ENCODE data around the gene CGB3. TPM values are rescaled to one million over a fixed set of nuclear protein-coding genes. Genes with fewer than 3 reads are reported as not detected.

CGB3 gene
- total RNA-seq, 1 donor from 2014 or later = not detected

DNA sequence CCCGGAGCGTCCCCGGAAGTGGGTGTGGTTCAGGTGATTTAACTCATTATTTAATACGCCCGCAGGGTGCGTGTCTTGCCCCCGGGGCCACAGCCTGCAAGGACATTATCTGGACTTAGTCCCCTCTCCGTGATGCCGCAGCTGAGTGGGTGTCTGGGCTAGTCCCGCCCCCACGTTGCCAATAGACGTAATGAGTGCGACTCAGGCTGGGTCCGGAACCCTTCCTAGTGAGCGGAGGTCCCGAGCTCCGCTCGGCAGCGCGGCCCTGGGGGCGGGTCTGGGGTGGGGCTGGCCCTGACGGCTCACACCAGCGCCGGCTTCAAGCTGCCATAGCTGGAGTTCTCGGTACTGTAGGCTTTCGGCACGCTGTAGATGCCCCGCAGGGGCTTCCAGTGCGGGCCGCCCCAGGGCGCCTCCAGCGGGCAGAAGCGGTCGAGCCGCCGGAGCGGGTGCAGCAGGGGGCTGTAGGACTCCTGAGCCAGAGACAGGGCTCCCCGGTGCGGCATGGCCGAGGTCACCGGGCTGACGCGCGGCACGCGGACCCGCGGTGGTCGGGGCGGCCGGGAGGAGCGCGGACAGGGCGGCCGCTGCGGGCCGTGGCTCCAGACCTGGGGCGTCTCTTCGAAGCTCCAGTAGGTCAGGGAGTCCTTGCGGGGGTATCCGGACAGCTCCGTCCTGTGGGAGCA is 6.3 kb downstream of the CGB3 start:
- intact Hi-C loops (cut with micrococcal nuclease) = no loop called here
- H3K4me3 ChIP-seq = peak overlapping the region; percentile 63
- TF ChIP-seq, protein P1, sequence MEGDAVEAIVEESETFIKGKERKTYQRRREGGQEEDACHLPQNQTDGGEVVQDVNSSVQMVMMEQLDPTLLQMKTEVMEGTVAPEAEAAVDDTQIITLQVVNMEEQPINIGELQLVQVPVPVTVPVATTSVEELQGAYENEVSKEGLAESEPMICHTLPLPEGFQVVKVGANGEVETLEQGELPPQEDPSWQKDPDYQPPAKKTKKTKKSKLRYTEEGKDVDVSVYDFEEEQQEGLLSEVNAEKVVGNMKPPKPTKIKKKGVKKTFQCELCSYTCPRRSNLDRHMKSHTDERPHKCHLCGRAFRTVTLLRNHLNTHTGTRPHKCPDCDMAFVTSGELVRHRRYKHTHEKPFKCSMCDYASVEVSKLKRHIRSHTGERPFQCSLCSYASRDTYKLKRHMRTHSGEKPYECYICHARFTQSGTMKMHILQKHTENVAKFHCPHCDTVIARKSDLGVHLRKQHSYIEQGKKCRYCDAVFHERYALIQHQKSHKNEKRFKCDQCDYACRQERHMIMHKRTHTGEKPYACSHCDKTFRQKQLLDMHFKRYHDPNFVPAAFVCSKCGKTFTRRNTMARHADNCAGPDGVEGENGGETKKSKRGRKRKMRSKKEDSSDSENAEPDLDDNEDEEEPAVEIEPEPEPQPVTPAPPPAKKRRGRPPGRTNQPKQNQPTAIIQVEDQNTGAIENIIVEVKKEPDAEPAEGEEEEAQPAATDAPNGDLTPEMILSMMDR (IDR thresholded peaks at IDR 0.05; ENCODE audit: borderline replicate concordance) = peak; percentile 66
- no peak overlapping the region for H3K27ac ChIP-seq (replicated peaks)
- peaks cover 27% of the 10 kb centered on the region for H3K4me1 ChIP-seq
- peaks cover 29% of the 10 kb centered on the region for H3K36me3 ChIP-seq
- peak; percentile 36 for DNase-seq
- H3K9me3 ChIP-seq (replicated peaks) = no peaks in the 10 kb centered on the region
- H3K27me3 ChIP-seq (ENCODE audit: low read depth) = peaks cover 34% of the 10 kb centered on the region

DNA sequence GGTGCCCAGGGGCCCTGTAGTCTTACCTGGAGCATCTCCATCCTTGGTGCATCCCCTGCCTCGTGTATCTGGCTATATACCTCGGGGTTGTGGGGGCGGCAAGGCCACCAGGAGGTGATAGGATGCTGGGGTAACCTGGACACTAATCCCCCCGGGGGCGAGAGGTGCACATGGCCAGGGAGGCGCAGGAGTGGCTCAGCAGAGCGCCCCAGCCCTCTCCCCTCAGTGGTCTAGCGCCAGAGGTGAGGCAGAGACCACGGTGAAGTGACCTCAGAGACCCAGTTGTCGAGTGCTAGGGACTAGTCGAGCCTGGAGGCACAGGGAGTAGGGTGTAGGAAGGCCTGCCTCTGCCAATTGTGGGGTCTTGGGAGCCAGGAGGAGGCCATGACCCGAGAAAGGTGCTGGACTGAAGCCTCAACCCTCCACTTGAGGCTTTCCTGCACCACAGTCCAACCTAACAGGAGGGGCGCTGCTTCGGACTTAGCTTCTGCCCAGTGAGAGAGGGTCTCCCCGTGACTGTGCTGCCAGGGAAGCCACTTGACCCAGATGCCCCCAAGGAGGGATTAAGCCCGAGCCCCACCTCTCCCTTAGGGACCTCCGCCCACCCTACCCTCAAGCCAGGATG is 7.0 kb downstream of the CGB3 start, which contains the start of gene LHB:
Gene LHB (minus strand): TSS at position 51 of the 625 bp plus-strand sequence. CDS start 10 bp downstream, at position 41.
- Histone ChIP-seq H3K4me3 (peak within 1 kb of the TSS; percentile 63), H3K36me3 (peaks cover 33% of the 10 kb centered on the region), H3K9me3 (replicated peaks) (no peaks in the 10 kb centered on the region), H3K27me3 (ENCODE audit: low read depth) (peaks cover 30% of the 10 kb centered on the region), H3K27ac (replicated peaks) (no peak within 1 kb of the TSS), H3K4me1 (peaks cover 27% of the 10 kb centered on the region)
- TF ChIP-seq, protein P1 (IDR thresholded peaks at IDR 0.05; ENCODE audit: borderline replicate concordance) = no peak
- intact Hi-C loops (cut with micrococcal nuclease) = no loop called here
- DNase-seq = no peak

DNA sequence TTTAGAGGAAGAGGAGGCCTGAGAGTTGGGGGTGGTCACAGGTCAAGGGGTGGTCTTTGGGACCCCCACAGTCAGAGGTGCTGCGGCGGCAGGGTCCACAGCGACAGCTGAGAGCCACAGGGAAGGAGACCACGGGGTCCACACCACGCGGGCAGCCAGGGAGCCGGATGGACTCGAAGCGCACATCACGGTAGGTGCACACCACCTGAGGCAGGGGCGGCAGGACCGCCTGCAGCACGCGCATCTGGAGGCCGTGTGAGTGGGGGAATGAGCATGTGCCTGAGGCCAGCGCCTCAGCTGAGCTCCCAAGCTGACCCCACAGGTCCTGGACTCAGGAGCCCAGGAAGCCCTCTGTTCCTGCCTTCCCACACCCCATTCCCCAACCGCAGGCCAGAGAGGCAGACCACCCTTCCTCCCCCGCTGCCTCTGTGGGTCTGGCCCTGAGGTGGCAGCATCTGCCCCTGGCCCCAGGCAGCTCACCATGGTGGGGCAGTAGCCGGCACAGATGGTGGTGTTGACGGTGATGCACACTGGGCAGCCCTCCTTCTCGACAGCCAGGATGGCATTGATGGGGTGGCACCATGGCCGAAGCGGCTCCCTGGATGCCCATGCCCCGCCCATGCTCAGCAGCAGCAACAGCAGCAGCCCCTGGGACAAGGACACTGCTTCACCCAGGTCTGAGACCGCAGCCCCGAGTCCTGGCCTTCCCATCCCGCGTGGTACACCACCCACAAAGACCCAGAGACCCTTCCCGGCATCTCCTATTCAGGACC is 7.9 kb downstream of the CGB3 start:
- intact Hi-C loops (cut with micrococcal nuclease) = no loop called here
- Histone ChIP-seq H3K4me1 (peaks cover 27% of the 10 kb centered on the region), H3K27ac (replicated peaks) (no peak overlapping the region), H3K36me3 (peaks cover 42% of the 10 kb centered on the region), H3K9me3 (replicated peaks) (no peaks in the 10 kb centered on the region), H3K27me3 (ENCODE audit: low read depth) (peaks cover 29% of the 10 kb centered on the region), H3K4me3 (no peak overlapping the region)
- no peak for DNase-seq
- TF ChIP-seq, protein P1 (IDR thresholded peaks at IDR 0.05; ENCODE audit: borderline replicate concordance) = no peak

DNA sequence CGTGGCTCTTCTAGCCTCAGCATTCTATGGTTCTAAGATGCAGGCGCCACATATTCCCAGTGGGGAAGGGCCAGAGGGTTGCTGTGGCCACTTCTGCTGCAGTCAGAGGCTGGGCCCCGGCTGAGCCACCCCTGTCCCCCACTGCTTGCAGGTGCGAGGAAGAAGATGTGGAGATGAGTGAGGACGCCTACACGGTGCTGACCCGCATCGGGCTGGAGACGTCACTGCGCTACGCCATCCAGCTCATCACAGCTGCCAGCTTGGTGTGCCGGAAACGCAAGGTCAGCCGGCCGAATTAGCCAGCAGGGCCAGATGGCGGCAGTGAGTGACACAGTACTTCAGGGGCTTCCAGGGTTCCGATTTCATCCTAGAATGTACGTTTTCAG is 9.3 kb downstream of the CGB3 start:
- DNase-seq = no peak
- TF ChIP-seq, protein P1 (IDR thresholded peaks at IDR 0.05; ENCODE audit: borderline replicate concordance) = no peak

DNA sequence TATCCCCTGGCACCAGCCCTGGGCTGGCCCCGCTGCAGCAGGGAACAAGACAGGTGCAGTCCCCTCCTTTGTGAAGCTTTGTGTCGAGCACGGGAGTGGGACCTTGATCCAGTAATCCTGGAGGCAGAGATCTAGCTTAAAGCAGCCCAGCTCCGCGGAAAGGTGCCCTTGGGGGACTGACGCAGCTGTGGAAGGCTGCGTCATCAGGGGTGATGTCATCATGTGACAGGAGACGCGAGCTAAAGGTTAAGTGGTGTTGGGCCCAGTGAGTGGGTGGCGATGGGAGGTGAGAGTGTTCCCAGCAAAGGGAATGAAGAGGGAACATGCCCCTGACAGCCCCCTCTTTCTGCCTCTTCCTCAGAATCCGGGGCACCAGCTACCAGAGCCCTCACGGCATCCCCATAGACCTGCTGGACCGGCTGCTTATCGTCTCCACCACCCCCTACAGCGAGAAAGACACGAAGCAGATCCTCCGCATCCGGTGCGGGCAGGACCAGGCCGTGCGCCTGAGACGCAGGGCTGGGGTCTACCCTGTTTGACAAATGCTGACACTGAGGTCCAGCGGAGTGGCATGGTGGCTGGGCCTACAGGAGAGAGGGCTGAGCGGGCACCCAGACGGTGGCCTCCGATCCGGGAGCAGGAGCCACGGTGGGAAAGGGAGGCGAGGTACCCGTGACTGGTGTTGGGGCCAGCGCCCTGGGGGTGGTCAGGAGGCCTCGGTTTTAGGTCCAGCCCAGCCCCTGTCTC is 9.8 kb downstream of the CGB3 start:
- intact Hi-C loops (cut with micrococcal nuclease) = no loop called here
- peaks cover 23% of the 10 kb centered on the region for H3K27me3 ChIP-seq (ENCODE audit: low read depth)
- no peak for DNase-seq
- H3K4me3 ChIP-seq = no peak overlapping the region
- H3K9me3 ChIP-seq (replicated peaks) = no peaks in the 10 kb centered on the region
- peaks cover 62% of the 10 kb centered on the region for H3K36me3 ChIP-seq
- TF ChIP-seq, protein P1 (IDR thresholded peaks at IDR 0.05; ENCODE audit: borderline replicate concordance) = no peak
- H3K27ac ChIP-seq (replicated peaks) = no peak overlapping the region
- peaks cover 22% of the 10 kb centered on the region for H3K4me1 ChIP-seq

More for the DNA sequence above, 9.3 kb downstream of the CGB3 start:
- peaks cover 29% of the 10 kb centered on the region for H3K27me3 ChIP-seq (ENCODE audit: low read depth)
- no peak overlapping the region for H3K4me3 ChIP-seq
- no peak overlapping the region for H3K27ac ChIP-seq (replicated peaks)
- H3K4me1 ChIP-seq = peaks cover 27% of the 10 kb centered on the region
- H3K36me3 ChIP-seq = peaks cover 56% of the 10 kb centered on the region
- H3K9me3 ChIP-seq (replicated peaks) = no peaks in the 10 kb centered on the region
- intact Hi-C loops (cut with micrococcal nuclease) = no loop called here

Measured in left ventricle myocardium inferior (tissue), 1 donor.